ENCODE results near the gene CTSO. TPM values are rescaled to one million over a fixed set of nuclear protein-coding genes. Genes with fewer than 3 reads are reported as not detected.
"Not testable (repeated sequence)": the region's sequence is repeated elsewhere in the genome, so short reads cannot be mapped to it uniquely, and the experiment has no call there.

The CTSO gene
- total RNA-seq, 2 donors from 2014 or later, result 0.77 to 2.6 TPM

DNA sequence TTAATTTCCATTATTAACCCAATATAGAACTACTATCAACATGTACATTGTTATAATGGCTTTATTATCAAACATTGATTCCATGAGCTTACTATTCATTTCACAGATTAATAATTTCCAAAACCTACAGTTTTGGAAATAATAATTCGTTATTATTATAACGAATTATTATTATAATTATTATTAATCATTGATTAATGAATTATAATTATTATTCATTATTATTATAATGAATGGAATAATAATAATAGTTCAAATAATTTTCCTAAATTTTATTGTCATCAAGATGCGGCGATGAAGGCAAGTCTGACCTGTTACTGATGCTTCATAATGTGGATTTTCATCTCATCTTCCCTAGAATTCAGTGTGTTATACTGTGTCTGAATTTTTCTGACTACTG, 22.0 kb downstream of the CTSO start:
- Mint-ChIP-seq H3K9me3 (peaks cover 8 to 16% of the 10 kb centered on the region in 2 donors), H3K27ac (no peak overlapping the region), H3K36me3 (peaks cover 19 to 38% of the 10 kb centered on the region in 2 donors)
- ATAC-seq, result no peak
- DNase-seq (ENCODE audit: low spot score in 2 of 2), result no peak

- peaks cover 19 to 43% of the 10 kb centered on the region in 2 donors for H3K36me3 Mint-ChIP-seq
- peaks cover 8 to 14% of the 10 kb centered on the region in 2 donors for H3K9me3 Mint-ChIP-seq
- no peak for ATAC-seq
Measured at GRCh38 chr4:155930330-155930729, 23.3 kb downstream of the CTSO start.

GRCh38 chr4:155929833-155930232, 23.8 kb downstream of the CTSO start:
- ATAC-seq, result no peak
- H3K27ac Mint-ChIP-seq, result no peak overlapping the region
- peaks cover 19 to 40% of the 10 kb centered on the region in 2 donors for H3K36me3 Mint-ChIP-seq
- H3K9me3 Mint-ChIP-seq, result peaks cover 8 to 11% of the 10 kb centered on the region in 2 donors
- DNase-seq (ENCODE audit: low spot score in 2 of 2), result no peak

More at GRCh38 chr4:155930330-155930729, 23.3 kb downstream of the CTSO start:
- H3K27ac Mint-ChIP-seq, result no peak overlapping the region
- no peak for DNase-seq (ENCODE audit: low spot score in 2 of 2)

DNA sequence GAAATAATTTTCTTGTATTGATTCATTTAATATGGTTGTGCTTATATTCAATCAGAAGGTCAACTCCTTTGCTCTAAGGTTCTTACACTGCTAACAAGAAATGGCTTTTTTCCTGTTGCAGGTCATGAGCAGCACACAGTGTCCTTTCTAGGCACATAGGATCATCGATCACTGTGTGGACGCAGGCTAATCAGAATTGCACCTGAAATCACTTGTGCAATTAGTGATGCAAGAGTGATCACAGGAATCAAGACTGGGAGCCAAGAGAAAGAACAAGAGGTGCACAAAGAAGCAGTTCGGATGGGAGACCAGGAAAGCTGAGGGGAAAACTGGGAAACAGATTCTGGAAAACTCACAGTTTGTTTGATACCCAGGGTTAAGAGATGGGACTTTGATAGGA, 29.0 kb downstream of the CTSO start:
- Mint-ChIP-seq H3K27ac (no peak overlapping the region), H3K9me3 (peaks cover 5 to 6% of the 10 kb centered on the region in 2 donors), H3K36me3 (peaks cover 5 to 29% of the 10 kb centered on the region in 2 donors)
- ATAC-seq (no peak), DNase-seq (ENCODE audit: low spot score in 2 of 2) (no peak)

- no peak for DNase-seq (ENCODE audit: low spot score in 2 of 2)
- ATAC-seq, result no peak
- Mint-ChIP-seq H3K27ac (no peak overlapping the region), H3K36me3 (peaks cover 0 to 21% of the 10 kb centered on the region in 2 donors), H3K9me3 (peaks cover 5 to 6% of the 10 kb centered on the region in 2 donors)
Measured at GRCh38 chr4:155921597-155921996, 32.1 kb downstream of the CTSO start.

DNA sequence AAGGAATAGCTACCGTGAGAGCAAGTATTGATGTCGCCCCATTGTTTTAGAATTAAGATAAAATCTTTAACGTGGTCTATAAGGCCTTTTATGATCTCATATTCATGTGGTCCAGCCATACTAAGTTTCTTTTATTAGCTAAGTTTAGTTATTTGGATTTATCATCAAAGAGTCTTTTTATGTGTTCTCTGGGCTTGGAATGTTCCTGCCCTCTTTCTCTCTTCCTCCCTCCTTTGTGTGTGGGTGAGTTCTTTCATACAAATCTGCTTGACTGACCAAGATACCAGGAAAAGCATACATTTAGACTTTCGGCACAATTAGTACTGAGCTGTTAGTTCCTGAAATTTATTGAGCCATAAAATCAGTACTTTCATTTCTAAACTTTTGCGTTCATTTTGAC, 38.9 kb downstream of the CTSO start:
- DNase-seq (ENCODE audit: low spot score in 2 of 2) (no peak), ATAC-seq (no peak)
- no peaks in the 10 kb centered on the region for H3K36me3 Mint-ChIP-seq
- H3K27ac Mint-ChIP-seq, result no peak overlapping the region
- H3K9me3 Mint-ChIP-seq, result no peaks in the 10 kb centered on the region

GRCh38 chr4:155911905-155912304, 41.8 kb downstream of the CTSO start:
- Mint-ChIP-seq H3K36me3 (no peaks in the 10 kb centered on the region), H3K9me3 (no peaks in the 10 kb centered on the region), H3K27ac (no peak overlapping the region)
- DNase-seq (ENCODE audit: low spot score in 2 of 2) (no peak), ATAC-seq (peak in 1 of 2 donors; percentile 66)

- Mint-ChIP-seq H3K9me3 (no peaks in the 10 kb centered on the region), H3K27ac (no peak overlapping the region), H3K36me3 (no peaks in the 10 kb centered on the region)
- ATAC-seq, result no peak
- no peak for DNase-seq (ENCODE audit: low spot score in 2 of 2)
Measured at GRCh38 chr4:155909615-155910226, 43.9 kb downstream of the CTSO start.

DNA sequence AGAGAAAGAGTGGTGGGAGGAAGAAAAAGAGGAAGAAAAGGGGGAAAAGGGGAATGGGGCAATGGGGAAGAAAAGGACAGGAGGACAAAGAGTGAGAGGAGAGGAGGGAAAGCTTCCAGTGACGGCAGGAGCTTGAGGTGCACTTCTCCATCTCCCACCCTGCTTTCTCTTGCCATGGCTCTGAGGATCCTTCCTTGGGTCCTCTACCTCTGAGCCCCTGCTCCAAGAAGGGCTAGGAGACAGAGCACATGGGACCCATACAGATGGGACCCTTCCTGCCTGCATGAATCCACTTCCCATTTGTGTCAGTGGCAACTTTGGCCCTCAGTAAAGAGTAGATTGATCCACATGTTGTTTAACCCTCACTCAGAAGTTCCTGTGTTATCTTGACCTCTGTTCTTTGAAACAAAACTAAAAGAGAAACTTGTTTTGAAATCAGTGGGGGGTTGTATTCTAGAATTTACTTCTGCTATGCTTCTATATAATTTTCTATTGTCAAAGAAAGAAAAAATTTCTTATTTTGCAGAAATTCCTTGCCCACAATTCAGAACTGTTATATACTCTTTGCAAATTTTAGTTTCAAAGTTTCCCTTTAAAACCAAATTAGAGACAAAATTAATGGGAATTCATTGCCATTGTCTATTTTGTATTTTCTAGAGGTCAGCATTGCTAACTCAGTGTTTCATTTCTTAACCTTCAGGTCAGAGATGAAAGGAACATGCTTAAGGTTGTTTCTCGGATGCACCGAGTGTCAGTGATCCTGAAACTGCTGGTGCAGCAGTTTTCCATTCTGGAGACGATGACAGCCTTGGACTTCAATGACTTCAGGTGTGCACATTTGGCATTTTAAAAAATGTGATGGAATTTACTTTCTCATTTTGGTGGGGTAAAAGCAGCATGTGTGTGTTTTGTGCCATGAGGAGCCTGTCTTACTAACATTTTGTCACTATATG, 45.2 kb downstream of the CTSO start:
- no peaks in the 10 kb centered on the region for H3K36me3 Mint-ChIP-seq
- no peaks in the 10 kb centered on the region for H3K9me3 Mint-ChIP-seq
- DNase-seq (ENCODE audit: low spot score in 2 of 2), result no peak
- ATAC-seq, result no peak
- H3K27ac Mint-ChIP-seq, result no peak overlapping the region

DNA sequence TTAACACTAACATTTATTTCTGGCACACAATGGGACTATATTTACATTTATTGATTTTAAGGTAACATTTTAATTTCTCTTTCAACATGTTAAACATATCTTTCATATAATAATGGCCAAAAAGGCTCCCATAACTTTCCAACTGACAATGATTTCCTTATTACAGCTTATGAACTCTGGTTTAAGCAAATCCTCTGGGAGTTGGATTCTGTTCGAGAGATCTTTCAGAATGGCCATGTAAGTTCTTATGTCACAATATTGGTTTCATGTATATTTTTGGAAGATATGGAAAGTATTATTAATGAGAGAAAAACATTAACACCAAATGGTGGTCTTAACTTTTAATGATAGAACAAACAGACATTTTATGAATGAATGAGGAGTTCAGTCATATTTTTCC, 46.1 kb downstream of the CTSO start:
- no peaks in the 10 kb centered on the region for H3K36me3 Mint-ChIP-seq
- H3K9me3 Mint-ChIP-seq, result no peaks in the 10 kb centered on the region
- DNase-seq (ENCODE audit: low spot score in 2 of 2), result no peak
- ATAC-seq, result no peak
- no peak overlapping the region for H3K27ac Mint-ChIP-seq

DNA sequence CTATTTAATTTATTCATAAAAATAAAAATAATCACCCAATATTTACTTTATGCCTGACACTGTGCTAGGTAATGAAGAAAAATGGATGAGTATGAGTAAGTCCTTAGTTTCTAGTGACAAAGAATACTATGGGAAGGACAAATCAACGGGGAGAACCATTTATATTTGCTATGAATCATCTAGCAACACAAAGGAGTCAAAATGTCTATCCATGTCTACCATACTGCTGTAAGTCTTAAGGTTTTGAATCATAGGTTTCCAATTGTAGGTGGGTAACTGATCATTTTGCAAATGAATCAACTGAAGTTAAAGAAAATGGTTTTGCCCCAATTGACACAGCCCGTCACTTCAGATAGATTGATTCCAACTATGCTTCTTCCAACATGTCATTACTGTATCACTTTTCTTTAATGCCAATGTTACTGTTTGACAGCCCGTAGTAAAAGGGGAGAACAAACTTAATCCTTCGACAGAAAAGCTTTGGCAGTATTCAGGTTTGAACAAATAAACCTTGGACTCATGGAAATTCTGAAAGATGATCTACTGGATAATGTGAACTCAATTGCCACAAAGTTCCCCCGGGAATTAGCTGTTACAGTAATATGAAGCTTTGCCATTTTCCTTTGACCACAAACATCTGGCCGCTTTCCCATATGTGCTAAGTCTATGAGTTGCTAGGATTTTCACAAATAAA, 47.0 kb downstream of the CTSO start:
- no peak overlapping the region for H3K27ac Mint-ChIP-seq
- DNase-seq (ENCODE audit: low spot score in 2 of 2), result no peak
- ATAC-seq, result no peak
- H3K36me3 Mint-ChIP-seq, result no peaks in the 10 kb centered on the region
- no peaks in the 10 kb centered on the region for H3K9me3 Mint-ChIP-seq

DNA sequence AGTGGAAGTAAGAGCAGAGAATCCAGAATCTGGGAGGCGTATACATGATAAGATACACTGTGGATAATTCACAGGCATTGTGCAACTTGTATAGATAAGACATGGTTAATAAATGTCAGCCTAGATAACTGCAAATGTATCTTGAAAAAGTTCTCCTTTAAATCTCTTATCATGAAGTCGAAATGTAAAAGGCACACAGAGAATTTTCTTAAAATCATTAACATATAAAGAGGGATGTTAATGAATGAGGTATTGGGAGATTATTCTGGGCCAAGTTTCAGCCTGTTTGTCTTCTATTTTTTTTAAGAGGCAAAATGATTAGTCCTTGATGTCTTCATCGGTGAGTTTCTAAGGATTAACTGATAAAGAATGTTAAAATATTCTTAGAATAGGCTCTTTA, 49.3 kb downstream of the CTSO start:
- no peak overlapping the region for H3K27ac Mint-ChIP-seq
- ATAC-seq (no peak), DNase-seq (ENCODE audit: low spot score in 2 of 2) (no peak)
- H3K36me3 Mint-ChIP-seq, result no peaks in the 10 kb centered on the region
- H3K9me3 Mint-ChIP-seq, result no peaks in the 10 kb centered on the region

- no peaks in the 10 kb centered on the region for H3K9me3 Mint-ChIP-seq
- H3K36me3 Mint-ChIP-seq, result no peaks in the 10 kb centered on the region
- H3K27ac Mint-ChIP-seq, result no peak within 1 kb of the TSS
- ATAC-seq (no peak), DNase-seq (ENCODE audit: low spot score in 2 of 2) (no peak)
Measured at GRCh38 chr4:155903453-155903852, 50.2 kb downstream of the CTSO start, which contains the start of gene TDO2. Gene TDO2, plus strand, starts transcription at chr4:155903696. Its CDS starts 63 bp downstream, at chr4:155903759.

GRCh38 chr4:155901013-155901412, 52.7 kb downstream of the CTSO start:
- Mint-ChIP-seq H3K36me3 (no peaks in the 10 kb centered on the region), H3K27ac (no peak overlapping the region), H3K9me3 (peaks cover 5 to 6% of the 10 kb centered on the region in 2 donors)
- DNase-seq (ENCODE audit: low spot score in 2 of 2) (no peak), ATAC-seq (no peak)

DNA sequence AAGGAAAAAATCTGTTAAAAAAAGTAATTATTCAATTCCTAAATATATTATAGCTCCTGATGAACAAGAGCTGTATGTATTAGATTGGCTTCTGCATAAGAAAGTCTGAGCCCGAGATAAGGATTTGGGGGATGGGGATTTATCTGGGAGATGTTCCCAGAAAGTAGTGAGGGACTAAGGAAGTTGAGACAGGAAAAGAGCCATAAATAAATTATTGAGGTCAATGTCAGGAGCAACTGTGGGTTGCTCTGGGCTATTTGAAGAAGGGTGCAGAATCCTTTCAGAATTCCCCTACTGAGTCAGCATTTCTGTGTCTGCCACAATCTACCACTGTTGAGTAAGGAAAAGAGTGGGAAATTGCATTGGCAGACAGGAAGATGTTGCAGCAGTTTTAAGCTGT, 53.3 kb downstream of the CTSO start:
- no peak for ATAC-seq
- DNase-seq (ENCODE audit: low spot score in 2 of 2), result no peak

DNA sequence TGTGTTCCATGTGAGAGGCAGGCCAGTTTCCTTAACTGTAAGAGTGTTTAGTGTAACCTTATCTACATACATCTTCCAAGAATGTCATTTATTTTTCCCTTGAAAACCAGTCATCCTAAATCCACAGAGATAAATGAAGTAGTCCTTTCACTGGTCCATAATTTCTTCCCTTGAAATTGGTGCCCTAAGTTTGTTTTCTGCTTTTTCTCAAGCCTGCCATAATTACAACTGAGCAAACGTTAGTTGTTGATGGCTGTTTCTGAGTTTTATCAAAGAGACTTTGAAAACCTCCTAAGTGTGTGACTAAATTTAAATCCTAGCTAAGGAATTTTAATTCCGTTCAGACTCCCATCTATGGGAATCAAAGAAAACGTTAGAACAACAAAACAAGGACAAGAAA, 53.8 kb downstream of the CTSO start:
- no peak overlapping the region for H3K27ac Mint-ChIP-seq
- ATAC-seq, result no peak
- H3K36me3 Mint-ChIP-seq, result no peaks in the 10 kb centered on the region
- peaks cover 6 to 10% of the 10 kb centered on the region in 2 donors for H3K9me3 Mint-ChIP-seq
- DNase-seq (ENCODE audit: low spot score in 2 of 2), result no peak

More for the DNA sequence above, 53.3 kb downstream of the CTSO start:
- no peak overlapping the region for H3K27ac Mint-ChIP-seq
- H3K36me3 Mint-ChIP-seq, result no peaks in the 10 kb centered on the region
- H3K9me3 Mint-ChIP-seq, result peaks cover 6 to 7% of the 10 kb centered on the region in 2 donors

- peaks cover 6 to 10% of the 10 kb centered on the region in 2 donors for H3K9me3 Mint-ChIP-seq
- H3K36me3 Mint-ChIP-seq; H3K27ac Mint-ChIP-seq; DNase-seq (ENCODE audit: low spot score in 2 of 2); ATAC-seq: not testable (repeated sequence)
Measured at GRCh38 chr4:155898371-155898770, 55.3 kb downstream of the CTSO start.

Data from activated naive CD4-positive, alpha-beta T cell treated with anti-CD3 and anti-CD28 coated beads, Interleukin-2, amount 50 U/mL, for 72 hours (primary cell).